Measurements from ENCODE around the gene STYXL1.
"Not testable (repeated sequence)": the region's sequence is repeated elsewhere in the genome, so short reads cannot be mapped to it uniquely, and the experiment has no call there.

- TF ChIP-seq, protein P1, sequence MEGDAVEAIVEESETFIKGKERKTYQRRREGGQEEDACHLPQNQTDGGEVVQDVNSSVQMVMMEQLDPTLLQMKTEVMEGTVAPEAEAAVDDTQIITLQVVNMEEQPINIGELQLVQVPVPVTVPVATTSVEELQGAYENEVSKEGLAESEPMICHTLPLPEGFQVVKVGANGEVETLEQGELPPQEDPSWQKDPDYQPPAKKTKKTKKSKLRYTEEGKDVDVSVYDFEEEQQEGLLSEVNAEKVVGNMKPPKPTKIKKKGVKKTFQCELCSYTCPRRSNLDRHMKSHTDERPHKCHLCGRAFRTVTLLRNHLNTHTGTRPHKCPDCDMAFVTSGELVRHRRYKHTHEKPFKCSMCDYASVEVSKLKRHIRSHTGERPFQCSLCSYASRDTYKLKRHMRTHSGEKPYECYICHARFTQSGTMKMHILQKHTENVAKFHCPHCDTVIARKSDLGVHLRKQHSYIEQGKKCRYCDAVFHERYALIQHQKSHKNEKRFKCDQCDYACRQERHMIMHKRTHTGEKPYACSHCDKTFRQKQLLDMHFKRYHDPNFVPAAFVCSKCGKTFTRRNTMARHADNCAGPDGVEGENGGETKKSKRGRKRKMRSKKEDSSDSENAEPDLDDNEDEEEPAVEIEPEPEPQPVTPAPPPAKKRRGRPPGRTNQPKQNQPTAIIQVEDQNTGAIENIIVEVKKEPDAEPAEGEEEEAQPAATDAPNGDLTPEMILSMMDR (IDR thresholded peaks at IDR 0.05 in 4 of 5, conservative IDR thresholded peaks at IDR 0.05 in 1 of 5) = not testable (repeated sequence)
- not testable (repeated sequence) for TF ChIP-seq POLR2A (IDR thresholded peaks at IDR 0.05)
Observed at GRCh38 chr7:76005004-76005403, 42.8 kb downstream of the STYXL1 start.

All from gastrocnemius medialis (tissue), 4 donors.